Smooth muscle cell (in vitro differentiated cells): ENCODE data around the gene SERPINA12. TPM values are rescaled to one million over a fixed set of nuclear protein-coding genes. Genes with fewer than 3 reads are reported as not detected.

Source experiments
- DNase-seq: peaks from one replicate; lab custom pipeline; 2025; ENCODE audit not compliant: unreplicated experiment; lab: John Stamatoyannopoulos, UW
- H2AFZ ChIP-seq: fragments of 200-600 bp; sonication (generic); 2 replicates; pipeline ENCODE4 v1.6.0; 2016; ENCODE audit warnings: antibody characterized with exemption, low read depth, mild to moderate bottlenecking
- H3F3A ChIP-seq: fragments of 200-600 bp; sonication (generic); 2 replicates; pipeline ENCODE4 v1.6.0; 2017; ENCODE audit warnings: antibody characterized with exemption, low read depth
- H3K27ac ChIP-seq: fragments of 200-600 bp; sonication (generic); 2 replicates; pipeline ENCODE4 v1.5.1; 2016; ENCODE audit warnings: low read depth, mild to moderate bottlenecking
- H3K27me3 ChIP-seq: fragments of 200-600 bp; sonication (generic); 2 replicates; pipeline ENCODE4 v1.6.1; 2016; ENCODE audit warnings: low read depth, mild to moderate bottlenecking
- H3K36me3 ChIP-seq: fragments of 200-600 bp; sonication (generic); 2 replicates; pipeline ENCODE4 v1.5.1; 2016; ENCODE audit warnings: low read depth
- H3K4me1 ChIP-seq: fragments of 200-600 bp; sonication (generic); 2 replicates; pipeline ENCODE4 v1.5.1; 2016; ENCODE audit warnings: low read depth
- H3K4me2 ChIP-seq: fragments of 200-600 bp; sonication (generic); 2 replicates; pipeline ENCODE4 v1.6.0; 2016; ENCODE audit warnings: mild to moderate bottlenecking
- H3K4me3 ChIP-seq: fragments of 200-600 bp; sonication (generic); 2 replicates; pipeline ENCODE4 v1.5.1; 2016; ENCODE audit warnings: mild to moderate bottlenecking
- H3K79me2 ChIP-seq: fragments of 200-600 bp; sonication (generic); 2 replicates; pipeline ENCODE4 v1.6.0; 2016; ENCODE audit warnings: low read depth, mild to moderate bottlenecking
- H3K9ac ChIP-seq: fragments of 200-600 bp; sonication (generic); 2 replicates; pipeline ENCODE4 v1.6.0; 2016; ENCODE audit warnings: low read depth
- H3K9me3 ChIP-seq: fragments of 200-600 bp; sonication (generic); replicated peaks from 2 replicates; pipeline ENCODE4 v1.5.1; 2016; ENCODE audit warnings: low read depth
- H4K20me1 ChIP-seq: fragments of 200-600 bp; sonication (generic); 2 replicates; pipeline ENCODE4 v1.6.0; 2016; ENCODE audit warnings: low read depth
- CTCF ChIP-seq: fragments of 200-600 bp; sonication (generic); IDR thresholded peaks from 2 replicates; pipeline ENCODE4 v1.5.1; 2017; ENCODE audit warnings: borderline replicate concordance, mild to moderate bottlenecking, antibody characterized with exemption; ENCODE audit not compliant: insufficient read depth, poor library complexity, severe bottlenecking
- WGBS: methylation state at CpG from one replicate; pipeline ENCODE4 v1.1.7; 2016; ENCODE audit warnings: low lambda C conversion rate; 5-methylcytosine and 5-hydroxymethylcytosine counted together
- polyA plus RNA-seq: library from polyadenylated mRNA; unstranded; fragments of >200 nt; fragmentation: Nextera tagmentation; extraction: Ambion mirVana; gene quantifications from 2 replicates; pipeline ENCODE4 v1.2.1, GENCODE V29; 2016
- total RNA-seq: library from RNA; depleted of rRNA; stranded (reverse); fragments of >200 nt; gene quantifications from 2 replicates; pipeline ENCODE4 v1.2.3, GENCODE V29; 2014

Gene SERPINA12
- total and polyA plus RNA-seq, 2 experiments from 2014 or later: not detected

DNA sequence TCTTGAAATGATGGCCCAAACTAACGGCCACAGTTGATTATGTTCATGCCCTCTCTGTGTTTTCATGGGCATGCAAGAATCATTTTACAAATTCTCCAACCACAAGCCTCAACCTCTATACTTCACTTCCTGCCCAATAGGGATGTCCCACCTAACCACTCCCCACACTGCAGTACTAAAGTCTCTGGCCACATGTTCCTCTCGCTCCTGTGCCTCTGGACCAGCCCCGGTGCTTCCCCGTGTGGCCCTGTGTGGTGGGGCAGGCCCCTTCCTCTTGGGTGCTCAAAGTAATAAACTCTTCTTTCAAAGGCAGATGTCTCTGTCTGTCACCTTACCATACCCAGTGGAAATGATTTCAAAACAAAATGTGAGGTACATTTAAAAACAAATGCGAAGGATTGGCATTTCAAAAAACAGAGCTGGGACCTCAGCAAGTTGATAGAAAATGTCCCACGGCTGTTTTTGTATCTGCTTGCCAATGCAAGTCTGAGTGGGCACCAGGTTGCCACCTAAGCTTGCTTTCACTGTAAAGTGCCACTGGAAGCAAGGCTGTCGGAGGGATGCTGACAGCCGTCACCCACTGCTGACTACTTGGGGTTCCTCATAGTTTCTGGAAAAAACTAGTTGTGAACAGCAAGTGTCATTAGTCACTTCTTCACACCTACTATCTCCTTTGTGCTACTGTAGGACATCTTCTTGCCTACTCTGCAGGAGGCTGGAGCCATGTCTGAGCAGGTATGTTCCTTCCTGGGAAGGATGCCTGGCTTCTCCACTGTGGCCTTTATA, 48.4 kb downstream of the SERPINA12 start:
- Histone ChIP-seq H3K4me2 (no peak overlapping the region), H3F3A (no peaks in the 10 kb centered on the region), H4K20me1 (no peaks in the 10 kb centered on the region), H3K9ac (no peak overlapping the region), H3K4me3 (no peak overlapping the region), H3K9me3 (no peaks in the 10 kb centered on the region), H3K27ac (no peak overlapping the region), H2AFZ (no peak overlapping the region), H3K27me3 (no peaks in the 10 kb centered on the region), H3K36me3 (no peaks in the 10 kb centered on the region), H3K4me1 (no peaks in the 10 kb centered on the region), H3K79me2 (no peaks in the 10 kb centered on the region)
- WGBS: 87% methylated on average over 8 of the region's 8 CpGs
- no peak for DNase-seq
- no peak for TF ChIP-seq CTCF

DNA sequence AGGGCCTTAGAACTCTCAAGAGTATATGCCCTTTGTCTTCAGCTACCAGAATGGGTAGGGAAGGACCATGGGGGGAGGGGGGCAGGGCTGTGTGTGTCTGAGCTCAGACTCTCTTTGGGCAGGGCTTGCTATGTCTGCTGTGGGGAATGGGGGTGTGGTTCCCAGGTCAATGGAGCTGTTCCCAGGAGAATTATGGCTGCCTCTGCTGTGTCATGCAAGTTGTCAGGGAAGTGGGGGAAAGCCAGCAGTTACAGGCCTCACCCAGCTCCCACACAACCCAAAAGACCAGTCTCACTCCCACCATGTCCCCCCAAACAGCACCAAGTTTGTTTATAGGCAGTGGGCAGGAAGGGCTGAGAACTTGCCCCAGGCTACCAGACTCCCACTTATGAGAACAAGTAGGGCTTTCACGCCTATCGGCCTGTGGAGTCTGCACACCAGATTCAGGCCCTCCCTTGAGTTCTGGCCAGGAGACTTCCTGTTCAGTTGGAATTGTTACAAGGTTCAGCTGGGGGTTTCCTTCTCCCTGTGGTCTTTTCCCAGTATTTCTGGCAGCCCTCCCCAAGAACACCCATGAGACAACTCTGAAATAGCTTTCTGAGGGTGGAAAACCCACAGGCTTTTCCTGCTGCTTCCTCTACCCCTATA, 50.6 kb downstream of the SERPINA12 start:
- WGBS: 48% methylated on average over 2 of the region's 2 CpGs
- H3K9me3 ChIP-seq: no peaks in the 10 kb centered on the region
- no peak for DNase-seq
- H3K36me3 ChIP-seq: no peaks in the 10 kb centered on the region
- H3F3A ChIP-seq: no peaks in the 10 kb centered on the region
- H3K4me2 ChIP-seq: no peak overlapping the region
- H4K20me1 ChIP-seq: no peaks in the 10 kb centered on the region
- no peaks in the 10 kb centered on the region for H3K4me1 ChIP-seq
- no peaks in the 10 kb centered on the region for H3K79me2 ChIP-seq
- no peak overlapping the region for H2AFZ ChIP-seq
- H3K9ac ChIP-seq: no peak overlapping the region
- no peak for TF ChIP-seq CTCF
- no peak overlapping the region for H3K4me3 ChIP-seq
- no peak overlapping the region for H3K27ac ChIP-seq
- no peaks in the 10 kb centered on the region for H3K27me3 ChIP-seq

DNA sequence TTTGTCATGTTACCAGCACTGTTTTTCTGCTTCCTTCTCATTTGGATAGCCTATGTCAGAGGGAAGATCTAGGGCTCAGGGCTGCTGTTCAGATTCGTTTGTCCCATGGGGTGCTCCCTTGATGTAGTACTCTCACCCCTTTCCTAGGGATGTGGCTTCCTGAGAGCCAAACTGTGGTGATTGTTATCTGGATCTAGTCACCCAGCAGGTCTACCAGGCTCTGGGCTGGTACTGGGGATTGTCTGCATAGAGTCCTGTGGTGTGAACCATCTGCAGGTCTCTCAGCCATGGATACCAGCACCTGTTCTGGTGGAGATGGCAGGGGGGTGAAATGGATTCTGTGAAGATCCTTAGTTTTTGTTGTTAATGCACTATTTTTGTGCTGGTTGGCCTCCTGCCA, 51.2 kb downstream of the SERPINA12 start:
- Histone ChIP-seq H3K27me3 (no peaks in the 10 kb centered on the region), H3K4me3 (no peak overlapping the region), H3K4me2 (no peak overlapping the region), H3K9me3 (no peaks in the 10 kb centered on the region), H4K20me1 (no peaks in the 10 kb centered on the region), H3K36me3 (no peaks in the 10 kb centered on the region), H3K79me2 (no peaks in the 10 kb centered on the region), H3F3A (no peaks in the 10 kb centered on the region), H3K27ac (no peak overlapping the region), H3K9ac (no peak overlapping the region), H3K4me1 (no peaks in the 10 kb centered on the region), H2AFZ (no peak overlapping the region)
- WGBS: 65% methylated on average over 1 of the region's 1 CpG
- no peak for DNase-seq
- TF ChIP-seq CTCF: no peak
